A673 (cell line): ENCODE results near the gene BHLHA9.

Experiments
- CTCF ChIP-seq: fragments of 300-800, 200-600 bp; sonication (generic); conservative IDR thresholded peaks from 2 replicates; pipeline ENCODE4 v1.5.1; 2017; ENCODE audit warnings: low read depth, mild to moderate bottlenecking, antibody characterized with exemption, low read length, moderate library complexity, mixed read lengths
- EZH2 ChIP-seq: fragments of 200-600 bp; sonication (generic); IDR thresholded peaks from 2 replicates; pipeline ENCODE4 v1.6.1; 2017; ENCODE audit warnings: borderline replicate concordance, low read depth, mild to moderate bottlenecking, mixed read lengths, antibody characterized with exemption, low read length; ENCODE audit not compliant: poor library complexity, severe bottlenecking

GRCh38 chr17:1221209-1221608 is 49.0 kb upstream of the BHLHA9 start:
- TF ChIP-seq CTCF (no peak), EZH2 (no peak)
